Measurements from ENCODE around the gene MTHFD1.
"Not testable (repeated sequence)": the region's sequence is repeated elsewhere in the genome, so short reads cannot be mapped to it uniquely, and the experiment has no call there.

Gene MTHFD1
- 40.3 to 220 (median 128) reads per million in 17 experiments for total RNA-seq

DNA sequence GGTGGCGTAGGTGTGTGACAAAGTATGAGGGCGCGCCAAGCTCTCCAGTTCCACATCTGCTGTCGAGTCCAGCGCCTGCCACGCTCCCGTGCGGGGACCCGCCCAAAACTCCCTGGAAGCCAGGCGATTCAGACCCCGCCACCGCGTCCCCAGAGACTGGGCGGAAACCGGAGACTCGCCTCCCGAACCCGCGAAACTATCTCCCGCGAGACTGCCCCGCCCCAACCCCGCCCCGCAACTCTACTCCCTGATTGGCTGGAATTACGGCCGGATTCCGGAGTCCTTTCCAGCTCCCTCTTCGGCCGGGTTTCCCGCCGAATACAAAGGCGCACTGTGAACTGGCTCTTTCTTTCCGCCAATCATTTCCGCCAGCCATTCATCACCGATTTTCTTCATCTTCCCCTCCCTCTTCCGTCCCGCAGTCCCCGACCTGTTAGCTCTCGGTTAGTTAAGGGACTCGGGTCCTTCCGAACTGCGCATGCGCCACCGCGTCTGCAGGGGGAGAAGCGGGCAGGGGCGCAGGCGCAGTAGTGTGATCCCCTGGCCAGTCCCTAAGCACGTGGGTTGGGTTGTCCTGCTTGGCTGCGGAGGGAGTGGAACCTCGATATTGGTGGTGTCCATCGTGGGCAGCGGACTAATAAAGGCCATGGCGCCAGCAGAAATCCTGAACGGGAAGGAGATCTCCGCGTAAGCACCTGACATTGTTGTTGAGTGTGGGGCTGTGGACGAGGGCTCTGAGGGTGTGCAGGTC is at the start of gene MTHFD1:
Gene MTHFD1 (plus strand): TSS at position 572 of the 751 bp plus-strand sequence. CDS start 75 bp downstream, at position 647.
- peak; percentile 99 to 100 (median 100) for DNase-seq

DNA sequence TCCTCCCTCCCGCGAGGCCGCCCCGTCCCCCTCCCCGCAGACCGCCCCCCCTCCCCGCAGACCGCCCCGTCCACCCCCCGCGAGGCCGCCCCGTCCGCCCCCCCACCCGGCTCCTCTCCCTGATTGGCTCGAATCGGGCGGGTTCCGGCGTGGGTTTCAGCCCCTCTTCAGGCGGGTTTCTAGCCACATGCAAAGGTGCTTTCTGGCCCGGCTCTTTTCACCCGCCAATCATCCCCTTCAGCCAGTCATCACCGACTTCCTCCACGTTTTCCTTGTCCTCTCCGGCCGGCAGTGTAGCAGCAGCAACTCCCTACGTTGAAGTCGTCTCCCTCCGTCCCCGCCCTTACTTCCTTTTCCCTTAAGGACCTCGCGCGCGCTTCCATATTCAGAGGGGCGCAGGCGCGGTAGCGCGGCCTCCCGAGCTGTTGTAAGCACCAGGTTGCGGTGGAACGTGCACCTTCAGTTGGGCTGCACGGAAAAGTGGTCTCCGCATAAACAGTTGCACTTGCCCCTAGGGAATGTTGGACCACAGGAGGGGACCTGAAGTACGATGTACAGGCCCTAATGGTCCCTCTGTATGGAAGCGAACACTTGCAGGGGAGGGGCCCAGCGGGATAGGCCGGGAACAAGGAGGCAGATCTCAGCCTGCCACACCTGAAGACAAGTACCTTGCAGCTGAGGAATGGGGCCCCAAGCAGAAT is 49.4 kb upstream of the MTHFD1 start:
- peak; percentile 94 to 97 (median 96) for DNase-seq

DNA sequence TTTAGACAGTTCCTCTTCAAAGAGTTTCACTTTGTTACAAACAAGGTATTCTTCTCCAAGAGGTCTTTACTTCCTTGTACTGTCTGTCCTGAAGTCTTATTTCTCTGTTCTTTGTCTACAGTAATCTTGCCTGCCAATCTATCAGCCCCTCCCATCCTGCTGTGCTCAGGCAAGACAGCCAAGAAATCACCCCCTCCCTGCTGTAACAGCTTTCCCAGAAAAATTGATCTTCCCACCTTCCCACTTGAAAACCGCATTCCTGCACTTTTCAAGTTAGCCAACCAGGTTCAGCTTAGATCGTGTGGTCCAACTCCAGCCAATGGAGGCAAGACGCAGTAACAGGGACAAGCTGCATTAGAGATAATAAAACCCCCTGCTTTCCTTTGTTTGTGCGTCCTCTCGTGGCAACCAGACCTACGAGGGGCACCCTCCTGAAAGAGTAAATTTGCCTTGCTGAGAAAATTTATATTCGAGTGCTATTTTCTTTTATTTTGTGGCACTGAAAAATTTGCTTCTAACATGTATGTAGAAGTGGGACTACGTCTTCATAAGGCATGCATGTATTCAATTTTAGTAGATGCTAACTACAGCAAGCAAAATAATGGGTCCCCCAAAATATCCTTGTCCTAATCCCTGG is 47.5 kb upstream of the MTHFD1 start:
- peak in 1 of 4 experiments; percentile 3 for DNase-seq

DNA sequence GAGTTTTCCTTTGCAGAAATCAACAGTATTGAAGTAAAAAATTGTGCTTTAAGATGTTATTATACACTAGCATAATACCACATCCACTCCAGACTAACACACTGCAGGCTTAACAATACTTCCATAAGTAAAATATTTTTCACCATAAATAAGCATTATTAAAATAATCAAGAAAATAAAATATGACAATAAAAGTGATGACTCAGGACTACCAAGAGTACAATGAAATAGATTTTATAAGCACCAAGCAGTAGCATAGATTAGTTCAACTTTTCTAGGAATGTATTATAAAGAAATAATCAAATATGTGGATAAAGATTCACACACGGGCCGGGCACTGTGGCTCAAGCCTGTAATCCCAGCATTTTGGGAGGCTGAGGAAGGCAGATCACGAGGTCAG is 40.4 kb upstream of the MTHFD1 start:
- DNase-seq, result no peak

DNA sequence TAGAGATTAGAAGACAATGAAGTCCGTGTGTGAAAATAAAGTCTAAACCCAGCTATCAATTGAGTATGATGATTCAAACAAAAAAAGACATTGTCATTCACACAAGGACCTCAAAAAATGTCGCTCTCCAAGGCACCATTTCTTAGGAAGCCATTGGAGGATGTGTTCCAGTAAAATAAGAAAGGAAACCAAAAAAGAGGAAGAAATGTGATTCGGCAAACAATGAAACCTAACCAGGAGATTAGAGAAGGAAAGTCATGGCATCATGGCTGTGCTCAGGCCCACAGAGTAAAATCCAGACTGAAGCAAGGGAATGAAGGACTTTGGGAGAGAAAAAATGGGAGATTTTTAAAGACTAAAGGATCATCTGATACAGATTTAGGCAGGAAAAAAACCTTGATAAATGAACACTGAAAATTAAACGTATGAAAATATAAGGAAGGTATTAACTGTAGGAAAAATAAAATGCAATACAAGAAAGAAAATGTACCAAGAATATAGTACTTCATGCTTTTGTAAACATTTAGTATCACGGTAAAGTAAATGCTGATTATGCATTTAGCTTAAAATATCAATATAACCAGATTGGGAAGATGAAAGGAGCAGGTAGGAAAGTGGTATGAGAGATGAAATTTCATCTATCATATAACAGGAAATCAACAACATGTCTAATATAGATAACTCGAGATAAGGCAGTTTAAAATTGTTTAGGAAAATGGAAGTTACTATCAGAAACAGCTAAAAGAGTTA is 38.2 kb upstream of the MTHFD1 start:
- peak; percentile 6 to 34 (median 21) for DNase-seq

DNA sequence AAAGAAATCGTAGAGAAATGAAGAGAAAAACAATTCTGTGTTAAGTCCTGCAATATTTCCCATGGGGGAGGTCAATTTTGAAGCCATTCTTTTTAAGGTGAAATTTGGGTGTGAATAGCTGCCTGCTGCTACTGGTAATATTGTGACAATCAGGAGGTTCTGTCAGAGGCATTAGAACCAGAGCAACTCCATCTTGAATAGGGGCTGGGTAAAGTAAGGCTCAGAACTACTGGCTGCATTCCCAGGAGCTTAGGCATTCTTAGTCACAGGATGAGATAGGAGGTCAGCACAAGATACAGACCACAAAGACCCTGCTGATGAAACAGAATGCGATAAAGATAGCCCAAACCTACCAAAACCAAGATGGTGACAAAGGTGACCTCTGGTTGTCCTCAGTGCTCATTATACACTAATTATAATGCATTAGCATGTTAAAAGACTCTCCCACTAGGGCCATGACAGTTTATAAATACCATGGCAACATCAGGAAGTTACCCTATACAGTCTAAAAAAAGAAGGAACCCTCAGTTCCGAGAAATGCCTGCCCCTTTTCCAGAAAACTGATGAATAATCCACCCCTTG is 24.8 kb upstream of the MTHFD1 start:
- DNase-seq, result no peak

DNA sequence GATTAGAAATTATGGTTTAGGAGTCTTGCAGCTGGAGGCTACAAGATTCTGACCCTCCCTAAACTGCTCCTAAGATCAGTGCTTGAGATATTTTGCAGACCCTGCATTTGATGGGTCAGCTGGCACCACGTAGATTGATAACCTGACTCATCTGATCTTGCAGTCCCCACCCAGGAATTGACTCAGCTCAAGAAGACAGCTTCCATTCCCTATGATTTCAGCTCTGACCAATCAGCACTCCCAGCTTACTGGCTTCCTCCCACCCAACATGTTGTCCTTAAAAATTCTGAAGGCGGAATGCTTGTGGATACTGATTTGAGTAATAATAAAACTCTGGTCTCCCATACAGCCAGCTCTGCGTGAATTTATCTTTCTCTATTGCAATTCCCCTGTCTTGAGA is 23.2 kb upstream of the MTHFD1 start:
- no peak for DNase-seq

DNA sequence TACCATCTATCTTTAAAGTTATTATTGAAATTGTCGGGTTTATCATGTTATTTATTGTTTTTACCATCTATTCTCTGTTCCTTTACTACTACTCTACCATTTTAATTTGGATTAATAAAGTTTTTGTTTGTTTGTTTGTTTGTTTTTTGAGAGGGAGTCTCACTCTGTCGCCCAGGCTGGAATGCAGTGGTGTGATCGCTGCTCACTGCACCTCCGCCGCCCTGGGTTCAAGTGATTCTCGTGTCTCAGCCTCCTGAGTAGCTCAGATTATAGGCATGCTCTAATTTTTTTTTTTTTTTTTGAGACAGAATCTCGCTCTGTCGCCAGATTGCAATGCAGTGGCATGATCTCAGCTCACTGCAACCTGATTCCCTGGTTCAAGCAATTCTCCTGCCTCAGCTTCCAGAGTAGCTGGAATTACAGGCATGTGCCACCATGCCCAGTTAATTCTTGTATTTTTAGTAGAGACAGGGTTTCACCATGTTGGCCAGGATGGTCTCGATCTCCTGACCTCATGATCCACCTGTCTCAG is 22.7 kb upstream of the MTHFD1 start:
- DNase-seq, result not testable (repeated sequence)

DNA sequence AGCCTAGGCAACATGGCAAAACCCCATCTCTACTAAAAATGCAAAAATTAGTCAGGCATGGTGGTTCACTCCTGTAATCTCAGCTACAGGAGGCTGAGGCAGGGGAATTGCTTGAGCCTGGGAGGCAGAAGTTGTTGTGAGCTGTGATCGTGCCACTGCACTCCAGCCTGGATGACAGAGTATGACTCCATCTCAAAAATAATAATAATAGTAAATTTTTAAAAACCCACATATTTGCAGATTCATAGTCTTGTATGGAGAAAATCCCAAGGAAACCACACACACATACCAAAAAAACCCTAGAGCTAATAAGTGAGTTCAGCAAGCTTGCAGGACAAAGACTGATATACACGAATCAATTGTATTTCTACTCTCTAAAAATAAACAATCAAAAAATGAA is 19.0 kb upstream of the MTHFD1 start:
- no peak for DNase-seq

DNA sequence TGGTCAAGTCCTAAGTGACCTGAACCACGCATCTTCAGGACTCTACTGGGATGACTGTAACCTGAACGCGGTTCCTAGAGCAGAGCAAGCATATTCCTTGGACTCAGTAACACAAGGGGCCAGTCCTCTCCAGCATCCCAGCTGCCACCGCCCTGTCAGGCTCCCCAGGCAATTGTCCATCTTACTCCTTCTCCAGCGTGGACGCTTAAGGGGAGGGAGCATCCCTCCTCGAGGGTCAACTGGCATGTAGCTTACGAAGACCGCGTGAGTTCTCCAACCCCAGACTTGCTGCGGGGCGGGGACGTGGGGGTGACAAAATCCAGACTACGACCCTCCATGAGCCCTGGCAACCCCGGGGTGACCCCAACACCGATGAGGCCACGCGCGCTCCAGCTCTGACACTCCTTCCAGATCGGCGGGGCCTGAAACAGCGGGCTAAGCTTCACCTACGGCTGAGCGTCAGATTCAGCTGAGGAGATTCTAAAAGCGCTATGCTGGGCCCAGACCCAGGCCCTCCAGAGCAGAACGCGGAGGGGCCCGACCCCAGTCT is 846 bp upstream of the MTHFD1 start:
- peak; percentile 11 to 40 (median 24) for DNase-seq

DNA sequence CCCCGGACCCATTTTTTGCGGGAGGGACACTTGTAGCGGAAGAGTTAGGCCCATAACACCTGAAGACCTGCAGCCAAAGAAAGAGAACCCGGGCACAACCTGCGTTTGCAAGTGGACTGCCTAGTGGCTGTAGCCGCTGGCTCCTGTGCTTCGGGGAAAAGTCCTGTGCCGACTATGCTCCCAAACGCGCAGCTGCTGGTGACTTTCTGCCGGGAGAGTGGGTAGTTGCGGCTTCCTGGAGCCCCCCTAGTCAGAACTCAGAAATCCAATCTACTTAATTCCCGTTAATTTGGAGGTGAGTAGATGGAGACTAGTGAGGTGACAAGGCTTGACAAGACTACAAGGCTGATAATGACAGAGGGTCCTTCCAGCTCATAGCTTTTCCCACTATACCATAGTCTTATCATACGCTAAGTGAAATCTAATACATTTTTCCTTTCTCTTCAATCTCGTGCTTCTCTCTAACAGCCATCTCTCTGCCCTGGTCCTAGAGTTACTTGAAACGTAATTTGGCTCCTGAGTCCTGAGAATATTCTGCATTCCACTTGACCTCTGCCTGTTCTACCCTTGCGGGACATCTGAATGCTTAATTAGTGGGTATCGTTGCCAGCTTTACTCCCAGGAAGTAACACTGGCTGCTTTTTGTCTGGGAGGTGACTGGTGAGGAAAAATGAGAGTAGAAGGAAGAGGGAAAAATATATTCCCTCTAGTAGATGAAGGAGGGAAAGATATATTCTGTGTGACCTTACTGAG is 556 bp downstream of the MTHFD1 start:
- peak in 3 of 4 experiments; percentile 23 to 31 (median 30) for DNase-seq

DNA sequence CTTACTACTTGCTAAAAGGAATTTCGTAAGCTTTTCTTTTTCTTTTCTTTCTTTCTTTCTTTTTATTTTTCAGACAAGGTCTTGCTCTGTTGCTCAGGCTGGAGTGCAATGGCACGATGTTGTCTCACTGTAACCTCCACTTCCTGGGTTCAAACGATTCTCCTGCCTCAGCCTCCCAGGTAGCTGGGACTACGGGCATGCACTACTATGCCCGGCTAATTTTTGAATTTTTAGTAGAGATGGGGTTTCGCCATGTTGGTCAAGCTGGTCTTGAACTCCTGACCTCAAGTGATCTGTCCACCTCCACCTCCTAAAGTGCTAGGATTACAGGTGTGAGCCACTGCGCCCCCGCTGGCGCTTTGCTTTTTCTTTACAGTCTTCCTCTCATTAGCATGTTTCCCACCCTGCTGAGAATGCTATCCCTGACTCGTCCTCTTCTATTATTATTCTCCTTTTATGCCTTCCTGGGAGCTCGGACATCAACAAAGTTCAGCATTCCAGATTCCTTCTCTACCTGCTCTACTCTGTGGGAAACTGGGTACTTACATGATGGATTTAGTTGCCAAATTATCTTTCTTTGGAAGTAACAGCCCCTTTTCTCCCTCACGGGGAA is 3.1 kb downstream of the MTHFD1 start:
- DNase-seq, result no peak

DNA sequence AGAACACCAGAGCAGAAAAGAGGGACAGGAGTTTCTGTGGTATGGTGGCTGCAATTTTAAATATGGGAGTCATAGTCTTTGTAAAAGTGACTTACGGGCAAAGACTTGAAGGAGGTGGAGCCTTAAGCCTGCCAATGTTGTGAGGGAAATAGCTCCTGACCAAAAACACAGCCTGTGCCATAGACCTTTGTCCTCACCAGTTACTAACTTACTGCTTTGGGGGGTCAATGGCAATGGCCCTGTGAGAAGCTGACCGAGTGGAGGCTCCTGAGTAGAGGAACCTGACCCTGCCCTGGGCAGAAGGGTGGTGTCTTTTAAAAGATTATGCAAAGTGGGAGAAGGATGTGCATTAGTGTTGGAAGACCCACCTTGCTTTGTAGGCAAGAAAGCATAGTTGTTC is 3.8 kb downstream of the MTHFD1 start:
- no peak for DNase-seq

DNA sequence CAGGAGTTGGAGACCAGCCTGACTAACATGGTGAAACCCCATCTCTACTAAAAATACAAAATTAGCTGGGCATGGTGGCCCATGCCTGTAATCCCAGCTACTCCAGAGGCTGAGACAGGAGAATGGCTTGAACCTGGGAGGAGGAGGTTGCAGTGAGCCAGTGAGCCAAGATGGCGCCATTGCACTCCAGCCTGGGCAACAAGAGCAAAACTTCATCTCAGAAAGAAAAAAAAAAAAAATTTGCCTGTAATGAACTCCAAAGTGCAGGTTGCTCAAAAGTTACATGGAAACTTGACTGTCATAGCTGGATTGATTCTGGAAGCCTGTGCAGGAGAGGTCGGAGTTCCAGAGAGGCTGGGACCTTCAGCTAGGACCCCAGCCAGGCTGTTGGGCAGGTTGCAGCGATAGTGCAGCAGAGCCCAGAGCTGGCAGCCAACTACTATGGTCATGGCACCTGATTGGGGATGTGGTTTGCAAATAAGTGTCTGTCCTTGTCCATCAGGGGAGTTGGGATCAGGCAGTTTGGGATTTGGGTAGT is 5.1 kb downstream of the MTHFD1 start:
- not testable (repeated sequence) for DNase-seq

DNA sequence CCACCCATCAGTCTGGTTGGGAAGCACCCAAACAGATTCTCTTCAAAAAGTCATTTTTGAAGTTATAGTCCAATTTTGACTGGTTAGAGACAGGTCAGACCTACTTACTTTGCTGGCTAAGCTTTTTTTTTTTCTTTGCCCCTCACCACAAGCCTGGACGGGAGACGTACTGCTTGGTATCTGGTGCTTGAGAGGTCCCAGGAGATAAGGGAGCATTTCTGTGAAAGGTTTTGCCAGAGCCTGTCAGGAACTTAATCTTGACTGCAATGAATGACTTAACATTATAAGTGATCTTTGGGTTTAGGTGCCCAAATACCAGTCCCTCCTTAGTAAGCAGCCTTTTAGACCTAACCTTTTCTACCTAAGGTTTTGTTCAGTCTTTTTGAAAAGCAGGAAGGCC is 6.3 kb downstream of the MTHFD1 start:
- DNase-seq, result no peak

DNA sequence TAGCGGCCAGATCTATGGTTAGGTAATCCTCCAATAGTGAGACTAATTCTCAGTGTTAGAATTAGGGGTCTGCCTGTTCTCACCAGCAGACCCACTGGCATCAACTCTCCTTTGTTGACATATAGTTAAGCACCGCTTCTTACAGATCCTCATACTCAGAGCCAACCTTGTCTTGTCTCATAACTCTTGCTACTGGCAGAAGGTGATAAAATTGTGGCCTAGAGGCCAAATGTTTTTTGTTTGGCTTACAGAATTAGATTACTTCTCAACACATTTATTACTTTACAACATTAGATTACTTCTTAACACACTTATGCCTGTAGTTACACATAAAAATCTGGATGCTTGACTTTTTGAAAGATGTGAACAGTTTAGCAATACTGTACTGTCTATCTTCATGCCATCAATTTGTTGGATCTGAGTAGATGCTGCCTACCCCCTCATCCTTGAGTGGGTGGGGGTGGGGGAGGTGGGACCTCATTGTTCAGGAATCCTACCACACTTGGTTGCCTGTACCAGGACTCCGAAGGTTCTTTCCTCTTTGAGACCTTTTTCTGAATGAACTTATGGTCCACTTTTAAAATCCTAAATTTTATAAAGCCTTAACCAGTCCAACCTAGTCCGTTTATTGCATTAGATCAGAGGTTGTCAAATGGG is 7.0 kb downstream of the MTHFD1 start:
- no peak for DNase-seq

DNA sequence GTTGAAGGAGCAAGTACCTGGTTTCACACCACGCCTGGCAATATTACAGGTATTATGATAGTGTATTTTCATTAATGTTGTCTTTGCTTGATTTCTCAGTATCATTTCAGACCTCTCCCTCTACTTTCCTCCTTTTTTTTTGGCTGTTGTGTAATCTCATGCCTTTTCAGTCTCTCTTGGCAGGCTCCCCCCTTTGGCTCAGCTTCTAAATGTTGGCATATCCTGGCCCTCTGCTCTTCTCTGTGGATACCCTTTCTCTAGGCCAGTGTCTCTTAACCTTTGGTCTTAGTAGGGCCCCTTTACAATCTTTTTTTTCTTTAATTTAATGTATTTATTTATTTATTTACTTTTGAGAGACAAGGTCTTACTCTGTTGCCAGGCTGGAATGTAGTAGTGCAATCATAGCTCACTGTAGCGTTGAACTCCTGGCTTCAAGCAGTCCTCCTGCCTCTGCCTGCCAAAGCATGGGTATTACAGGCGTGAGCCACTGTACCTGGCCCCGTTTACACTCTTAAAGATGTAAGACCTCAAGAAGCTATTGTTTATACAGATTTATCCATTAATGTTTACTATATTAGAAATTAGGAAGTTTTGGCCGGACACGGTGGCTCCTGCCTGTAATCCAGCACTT is 12.8 kb downstream of the MTHFD1 start:
- no peak for DNase-seq

DNA sequence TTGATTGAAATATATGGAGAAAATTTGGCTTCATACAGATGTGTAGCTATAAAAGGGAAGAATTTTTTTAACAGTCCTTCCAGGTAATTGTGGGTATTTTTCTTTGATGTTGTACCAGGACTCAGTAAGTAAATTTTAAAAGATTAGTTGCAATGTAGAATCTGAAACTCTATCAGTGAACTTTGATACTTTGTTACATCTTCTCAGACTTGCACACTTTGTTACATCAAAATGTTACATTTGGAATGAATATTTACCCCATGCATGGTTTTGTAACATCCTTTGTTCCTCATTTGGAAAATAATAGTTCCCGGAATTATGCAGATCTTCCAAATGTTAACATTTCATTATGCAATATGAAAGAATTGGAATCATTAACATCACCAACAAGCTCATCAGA is 13.8 kb downstream of the MTHFD1 start:
- DNase-seq, result peak in 2 of 4 experiments; percentile 22 to 34

DNA sequence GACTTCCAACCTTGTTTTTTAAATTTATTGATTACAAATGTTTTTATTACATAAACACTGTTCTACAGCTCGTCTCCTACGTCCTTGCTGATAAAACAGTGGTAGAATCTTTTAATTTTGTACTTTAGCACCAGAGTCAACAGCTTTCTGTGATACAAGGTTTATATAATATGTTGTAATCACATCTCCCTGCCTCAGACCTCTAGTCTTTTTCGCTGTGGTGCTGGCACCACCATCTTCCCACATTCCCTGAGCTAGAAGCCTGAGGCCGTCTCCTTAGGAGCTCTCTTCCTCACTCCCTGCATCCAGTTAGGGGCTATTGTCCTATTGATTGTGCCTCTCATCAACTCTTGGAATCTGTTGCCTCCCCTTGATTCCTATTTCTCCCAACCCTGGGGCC is 17.1 kb downstream of the MTHFD1 start:
- no peak for DNase-seq

Data from suppressor macrophage (primary cell).